ENCODE measurements around the gene HES1.

Gene HES1

DNA sequence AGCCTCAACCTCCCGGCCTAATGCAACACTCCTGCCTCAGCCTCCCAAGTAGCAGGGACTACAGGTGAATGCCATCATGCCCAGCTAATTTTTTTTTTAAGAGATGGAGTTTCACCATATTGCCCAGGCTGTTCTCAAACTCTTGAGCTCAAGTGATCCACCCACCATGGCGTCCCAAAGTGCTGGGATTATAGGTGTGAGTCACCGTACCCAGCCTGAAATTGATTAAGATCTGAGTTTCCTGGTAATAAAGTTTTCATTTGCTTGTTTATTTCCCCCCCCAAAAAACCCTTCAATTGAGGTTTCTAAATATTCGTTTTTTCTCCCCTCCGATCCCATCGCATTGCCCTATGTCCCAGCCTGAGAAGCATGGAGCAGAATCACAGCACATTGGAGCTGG is 39.0 kb downstream of the HES1 start:
- DNase-seq (ENCODE audit: low read depth in 1 of 2, low spot score in 1 of 2): no peak
- H3K27ac ChIP-seq (replicated peaks): no peak overlapping the region
- H3K27me3 ChIP-seq (ENCODE audit: insufficient read depth, poor library complexity, severe bottlenecking): no peaks in the 10 kb centered on the region
- TF ChIP-seq GABPA (IDR thresholded peaks at IDR 0.05; ENCODE audit: low read depth): no peak
- TF ChIP-seq, protein P1, sequence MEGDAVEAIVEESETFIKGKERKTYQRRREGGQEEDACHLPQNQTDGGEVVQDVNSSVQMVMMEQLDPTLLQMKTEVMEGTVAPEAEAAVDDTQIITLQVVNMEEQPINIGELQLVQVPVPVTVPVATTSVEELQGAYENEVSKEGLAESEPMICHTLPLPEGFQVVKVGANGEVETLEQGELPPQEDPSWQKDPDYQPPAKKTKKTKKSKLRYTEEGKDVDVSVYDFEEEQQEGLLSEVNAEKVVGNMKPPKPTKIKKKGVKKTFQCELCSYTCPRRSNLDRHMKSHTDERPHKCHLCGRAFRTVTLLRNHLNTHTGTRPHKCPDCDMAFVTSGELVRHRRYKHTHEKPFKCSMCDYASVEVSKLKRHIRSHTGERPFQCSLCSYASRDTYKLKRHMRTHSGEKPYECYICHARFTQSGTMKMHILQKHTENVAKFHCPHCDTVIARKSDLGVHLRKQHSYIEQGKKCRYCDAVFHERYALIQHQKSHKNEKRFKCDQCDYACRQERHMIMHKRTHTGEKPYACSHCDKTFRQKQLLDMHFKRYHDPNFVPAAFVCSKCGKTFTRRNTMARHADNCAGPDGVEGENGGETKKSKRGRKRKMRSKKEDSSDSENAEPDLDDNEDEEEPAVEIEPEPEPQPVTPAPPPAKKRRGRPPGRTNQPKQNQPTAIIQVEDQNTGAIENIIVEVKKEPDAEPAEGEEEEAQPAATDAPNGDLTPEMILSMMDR (IDR thresholded peaks at IDR 0.05; ENCODE audit: insufficient read depth, low read length): no peak
- TF ChIP-seq, protein P2, sequence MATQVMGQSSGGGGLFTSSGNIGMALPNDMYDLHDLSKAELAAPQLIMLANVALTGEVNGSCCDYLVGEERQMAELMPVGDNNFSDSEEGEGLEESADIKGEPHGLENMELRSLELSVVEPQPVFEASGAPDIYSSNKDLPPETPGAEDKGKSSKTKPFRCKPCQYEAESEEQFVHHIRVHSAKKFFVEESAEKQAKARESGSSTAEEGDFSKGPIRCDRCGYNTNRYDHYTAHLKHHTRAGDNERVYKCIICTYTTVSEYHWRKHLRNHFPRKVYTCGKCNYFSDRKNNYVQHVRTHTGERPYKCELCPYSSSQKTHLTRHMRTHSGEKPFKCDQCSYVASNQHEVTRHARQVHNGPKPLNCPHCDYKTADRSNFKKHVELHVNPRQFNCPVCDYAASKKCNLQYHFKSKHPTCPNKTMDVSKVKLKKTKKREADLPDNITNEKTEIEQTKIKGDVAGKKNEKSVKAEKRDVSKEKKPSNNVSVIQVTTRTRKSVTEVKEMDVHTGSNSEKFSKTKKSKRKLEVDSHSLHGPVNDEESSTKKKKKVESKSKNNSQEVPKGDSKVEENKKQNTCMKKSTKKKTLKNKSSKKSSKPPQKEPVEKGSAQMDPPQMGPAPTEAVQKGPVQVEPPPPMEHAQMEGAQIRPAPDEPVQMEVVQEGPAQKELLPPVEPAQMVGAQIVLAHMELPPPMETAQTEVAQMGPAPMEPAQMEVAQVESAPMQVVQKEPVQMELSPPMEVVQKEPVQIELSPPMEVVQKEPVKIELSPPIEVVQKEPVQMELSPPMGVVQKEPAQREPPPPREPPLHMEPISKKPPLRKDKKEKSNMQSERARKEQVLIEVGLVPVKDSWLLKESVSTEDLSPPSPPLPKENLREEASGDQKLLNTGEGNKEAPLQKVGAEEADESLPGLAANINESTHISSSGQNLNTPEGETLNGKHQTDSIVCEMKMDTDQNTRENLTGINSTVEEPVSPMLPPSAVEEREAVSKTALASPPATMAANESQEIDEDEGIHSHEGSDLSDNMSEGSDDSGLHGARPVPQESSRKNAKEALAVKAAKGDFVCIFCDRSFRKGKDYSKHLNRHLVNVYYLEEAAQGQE (IDR thresholded peaks at IDR 0.05; ENCODE audit: insufficient replicate concordance, low read depth): no peak
- H3K4me3 ChIP-seq (replicated peaks; ENCODE audit: insufficient read depth, low read length): no peak overlapping the region

DNA sequence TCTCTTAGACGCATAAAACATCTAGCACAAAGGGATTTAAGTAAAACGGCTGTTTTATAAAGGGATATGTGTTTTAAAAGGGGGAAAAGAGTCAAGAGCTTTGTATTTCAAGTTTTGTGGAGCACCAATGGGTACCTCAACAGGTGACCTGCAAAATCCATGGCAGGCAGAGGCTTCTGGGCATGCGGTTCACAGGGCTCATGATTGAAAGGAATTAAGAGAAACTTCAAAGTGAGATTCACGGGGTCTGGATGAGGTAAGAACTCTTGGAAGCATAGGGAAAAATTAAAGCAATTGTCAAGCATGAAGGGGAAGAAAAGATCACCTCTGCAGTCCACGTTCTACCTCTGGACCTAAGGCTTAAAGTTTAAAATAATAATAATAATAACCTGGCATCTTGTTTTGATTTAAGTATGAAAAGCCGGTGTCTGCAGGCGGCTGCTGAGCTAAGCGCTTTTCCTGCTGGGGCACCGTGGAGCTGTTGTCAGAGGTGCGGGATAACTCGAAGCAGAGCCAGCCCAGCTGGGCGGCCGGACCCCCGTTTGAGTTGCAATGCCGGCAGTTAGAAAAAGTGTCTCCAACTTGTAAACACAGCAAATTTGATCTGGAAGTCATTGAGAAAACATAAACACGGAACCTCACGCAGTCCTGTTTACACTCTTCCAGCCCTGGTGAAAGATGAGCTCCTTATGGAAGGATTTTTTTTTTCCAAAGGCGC is 40.5 kb downstream of the HES1 start:
- Histone ChIP-seq H3K4me3 (replicated peaks; ENCODE audit: insufficient read depth, low read length) (no peak overlapping the region), H3K27ac (replicated peaks) (no peak overlapping the region), H3K27me3 (ENCODE audit: insufficient read depth, poor library complexity, severe bottlenecking) (no peaks in the 10 kb centered on the region)
- DNase-seq (ENCODE audit: low read depth in 1 of 2, low spot score in 1 of 2): no peak
- TF ChIP-seq, protein P2 (IDR thresholded peaks at IDR 0.05; ENCODE audit: insufficient replicate concordance, low read depth): no peak
- no peak for TF ChIP-seq POLR2AphosphoS5 (IDR thresholded peaks at IDR 0.05; ENCODE audit: low read depth)
- no peak for TF ChIP-seq GABPA (IDR thresholded peaks at IDR 0.05; ENCODE audit: low read depth)
- TF ChIP-seq SPI1 (IDR thresholded peaks at IDR 0.05; ENCODE audit: borderline replicate concordance, low read depth): no peak
- TF ChIP-seq, protein P1 (IDR thresholded peaks at IDR 0.05; ENCODE audit: insufficient read depth, low read length): no peak

DNA sequence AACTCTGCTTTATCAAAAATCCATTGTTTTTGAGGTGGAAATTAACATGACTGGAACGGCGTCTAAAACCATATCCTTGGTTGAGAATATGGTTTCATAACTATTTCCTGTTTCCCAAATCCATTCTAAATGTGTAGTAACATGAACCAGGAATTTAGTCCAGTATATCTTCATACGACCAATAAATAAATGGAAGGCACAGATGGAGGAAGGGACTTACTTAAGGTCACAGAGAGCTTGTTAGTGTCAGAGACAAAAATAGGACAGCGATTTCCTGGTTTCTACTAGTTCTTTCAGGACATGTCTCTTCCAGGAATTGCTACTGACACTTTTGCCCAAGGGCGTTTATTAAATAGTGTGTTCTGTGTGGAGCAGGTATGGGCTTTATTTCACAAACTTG is 41.2 kb downstream of the HES1 start:
- no peak overlapping the region for H3K4me3 ChIP-seq (replicated peaks; ENCODE audit: insufficient read depth, low read length)
- DNase-seq (ENCODE audit: low read depth in 1 of 2, low spot score in 1 of 2): no peak
- no peaks in the 10 kb centered on the region for H3K27me3 ChIP-seq (ENCODE audit: insufficient read depth, poor library complexity, severe bottlenecking)
- no peak for TF ChIP-seq GABPA (IDR thresholded peaks at IDR 0.05; ENCODE audit: low read depth)
- H3K27ac ChIP-seq (replicated peaks): no peak overlapping the region

DNA sequence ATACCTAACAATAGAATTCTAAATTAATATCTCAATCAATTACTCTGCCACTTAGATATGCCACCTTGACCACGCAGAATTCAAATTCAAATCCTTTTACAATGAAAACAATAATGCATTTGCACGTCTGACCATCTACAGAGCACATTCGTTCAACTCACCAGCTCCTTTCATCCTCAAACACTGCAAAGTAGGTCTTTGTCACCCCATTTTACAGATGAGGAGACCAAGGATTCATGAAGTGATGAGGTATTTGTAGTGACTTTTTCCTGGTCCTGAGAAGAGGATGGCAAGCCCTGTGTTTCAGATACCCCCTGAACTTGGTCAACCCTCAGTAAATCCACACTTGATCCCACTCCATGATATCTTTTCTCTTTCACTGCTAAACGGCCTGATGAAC is 42.2 kb downstream of the HES1 start:
- no peak for DNase-seq (ENCODE audit: low read depth in 1 of 2, low spot score in 1 of 2)
- no peaks in the 10 kb centered on the region for H3K27me3 ChIP-seq (ENCODE audit: insufficient read depth, poor library complexity, severe bottlenecking)
- no peak overlapping the region for H3K27ac ChIP-seq (replicated peaks)
- H3K4me3 ChIP-seq (replicated peaks; ENCODE audit: insufficient read depth, low read length): no peak overlapping the region
- TF ChIP-seq SPI1 (IDR thresholded peaks at IDR 0.05; ENCODE audit: borderline replicate concordance, low read depth) (no peak), GABPA (IDR thresholded peaks at IDR 0.05; ENCODE audit: low read depth) (no peak), POLR2AphosphoS5 (IDR thresholded peaks at IDR 0.05; ENCODE audit: low read depth) (no peak)
- TF ChIP-seq, protein P2 (IDR thresholded peaks at IDR 0.05; ENCODE audit: insufficient replicate concordance, low read depth): no peak
- TF ChIP-seq, protein P1 (IDR thresholded peaks at IDR 0.05; ENCODE audit: insufficient read depth, low read length): no peak
